Right renal pelvis (tissue), 4 donors: Measurements from ENCODE around the gene SLC44A2. TPM values are rescaled to one million over a fixed set of nuclear protein-coding genes. Genes with fewer than 3 reads are reported as not detected.

Experiments used
- DNase-seq, 4 donors: peaks; one replicate each; pipeline ENCODE4 v3.0.0-alpha.2; 2013; ENCODE audit warnings: low read depth in 4 of 4, low spot score in 3 of 4, missing footprints in 1 of 4
- polyA plus RNA-seq, 4 donors: library from polyadenylated mRNA; unstranded; fragments of 120-200 nt; gene quantifications; one replicate each; pipeline ENCODE4 v1.2.1, GENCODE V29; 2013; ENCODE audit not compliant: insufficient read length in 4 of 4

The SLC44A2 gene
- polyA plus RNA-seq, 4 donors = 200 to 221 (median 213) TPM

DNA sequence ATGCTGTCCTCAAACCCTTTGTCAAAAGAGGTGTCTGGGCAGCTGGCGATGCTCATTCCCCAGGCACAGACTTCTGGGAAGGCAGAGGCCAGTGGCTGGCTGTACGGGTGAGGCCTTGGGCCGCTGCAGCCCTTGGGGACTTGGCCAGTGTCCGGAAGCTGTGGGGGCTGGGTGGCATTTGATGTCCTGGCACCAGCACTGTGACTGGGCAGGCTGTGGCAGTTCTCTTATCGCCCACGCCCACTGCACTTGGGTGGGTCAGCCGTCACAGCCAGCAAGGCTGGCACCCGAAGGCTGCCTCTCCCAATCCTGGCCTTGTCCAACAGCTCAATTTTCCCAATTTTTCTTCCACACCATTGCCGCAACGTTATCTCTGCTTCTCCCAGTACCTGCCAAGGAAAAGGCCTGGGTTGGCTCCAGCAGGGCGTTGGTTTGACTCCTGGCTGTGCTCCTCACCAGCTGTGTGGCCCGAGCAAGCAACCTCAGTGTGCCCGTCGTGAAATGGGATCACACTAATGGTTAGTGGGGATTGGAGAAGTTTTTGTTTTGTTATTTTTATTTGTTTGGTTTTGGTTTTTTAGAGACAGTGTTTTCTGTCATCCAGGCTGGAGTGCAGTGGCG, 12.7 kb upstream of the SLC44A2 start:
- DNase-seq = no peak

DNA sequence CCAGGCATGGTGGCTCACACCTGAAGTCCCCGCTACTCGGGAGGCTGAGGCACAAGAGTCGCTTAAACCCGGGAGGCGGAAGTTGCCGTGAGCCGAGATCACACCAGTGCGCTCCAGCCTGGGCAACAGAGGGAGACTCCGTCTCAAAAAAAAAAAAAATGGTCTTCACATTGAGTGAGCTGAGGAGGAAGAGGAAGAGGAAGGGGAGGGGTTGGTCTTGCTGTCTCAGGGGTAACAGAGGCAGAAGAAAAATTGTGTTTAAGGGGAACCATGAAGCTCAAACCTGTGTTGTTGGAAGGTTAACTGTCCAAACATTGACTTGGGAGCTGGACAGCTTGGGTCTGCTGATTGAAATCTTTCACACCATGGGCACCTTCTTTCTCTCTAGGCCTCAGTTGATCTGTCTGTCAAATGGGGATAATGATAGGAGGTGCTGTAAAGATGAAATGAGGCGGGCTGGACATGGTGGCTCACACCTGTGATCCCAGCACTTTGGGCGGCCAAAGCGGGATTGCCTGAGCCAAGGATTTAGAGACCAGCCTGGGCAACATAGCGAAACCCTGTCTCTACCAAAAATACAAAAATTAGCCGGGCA, 9.8 kb upstream of the SLC44A2 start:
- no peak for DNase-seq

DNA sequence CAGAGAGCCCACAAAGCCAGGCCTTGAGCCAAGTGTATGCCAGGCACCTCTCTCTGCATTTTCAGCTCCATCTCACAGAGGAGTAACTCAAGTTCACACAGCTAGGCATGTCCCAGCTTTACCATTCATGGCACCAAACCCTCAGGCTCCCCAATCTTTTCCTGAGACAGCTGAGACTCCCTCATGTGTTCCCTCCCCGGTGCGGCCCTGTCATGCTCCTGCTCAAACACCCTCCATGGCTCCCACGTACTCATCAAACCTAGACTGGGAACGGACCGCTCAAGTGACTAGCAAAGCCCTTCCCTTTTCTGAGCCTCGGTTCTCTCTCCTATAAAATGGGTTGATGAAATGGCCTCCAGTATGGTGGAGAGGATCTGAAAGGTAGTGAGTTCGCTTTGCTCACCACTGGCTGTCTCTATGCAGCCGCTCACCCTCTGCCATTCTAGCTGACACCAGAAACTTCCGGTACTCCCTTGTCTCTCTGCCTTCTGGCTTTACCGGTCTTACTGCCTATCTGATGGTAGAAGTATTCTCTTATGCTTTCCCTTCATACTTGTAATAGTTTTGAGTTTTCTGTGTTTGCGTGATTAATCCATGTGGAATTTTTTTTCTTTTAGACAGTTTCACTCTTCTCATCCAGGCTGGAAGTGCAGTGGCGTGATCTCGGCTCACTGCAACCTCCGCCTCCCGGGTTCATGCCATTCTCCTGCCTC, 7.8 kb upstream of the SLC44A2 start:
- DNase-seq = no peak

DNA sequence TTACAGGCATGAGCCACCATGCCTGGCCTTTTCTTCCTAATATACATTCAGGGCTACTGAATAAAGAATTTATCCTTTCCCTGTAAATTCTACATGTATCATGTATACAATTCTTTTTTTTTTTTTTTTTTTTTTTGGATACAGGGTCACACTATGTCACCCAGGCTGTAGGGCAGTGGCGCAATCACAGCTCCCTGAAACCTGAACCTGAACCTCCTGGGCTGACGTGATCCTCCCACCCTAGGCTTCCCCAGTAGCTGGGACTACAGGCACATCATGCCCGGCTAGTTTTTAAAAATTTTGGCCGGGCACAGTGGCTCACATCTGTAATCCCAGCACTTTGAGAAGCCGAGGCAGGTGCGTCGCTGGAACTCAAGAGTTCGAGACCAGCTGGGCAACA, 6.5 kb upstream of the SLC44A2 start:
- no peak for DNase-seq

DNA sequence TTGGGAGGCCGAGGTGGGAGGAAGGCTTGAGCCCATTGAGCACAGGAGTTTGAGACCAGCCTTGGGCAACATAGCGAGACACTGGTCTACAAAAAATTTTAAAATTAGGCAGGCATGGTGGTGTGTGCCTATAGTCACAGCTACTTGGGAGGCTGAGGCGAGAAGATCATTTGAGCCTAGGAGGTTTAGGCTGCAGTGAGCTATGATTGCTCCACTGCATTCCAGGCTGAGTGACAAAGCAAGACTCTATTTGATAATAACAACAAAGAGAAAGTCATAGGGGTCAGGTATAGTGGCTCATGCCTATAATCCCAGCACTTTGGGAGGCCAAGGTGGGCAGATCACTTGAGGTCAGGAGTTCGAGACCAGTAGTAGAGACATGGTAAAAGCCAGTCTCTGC, 4.6 kb upstream of the SLC44A2 start:
- no peak for DNase-seq

DNA sequence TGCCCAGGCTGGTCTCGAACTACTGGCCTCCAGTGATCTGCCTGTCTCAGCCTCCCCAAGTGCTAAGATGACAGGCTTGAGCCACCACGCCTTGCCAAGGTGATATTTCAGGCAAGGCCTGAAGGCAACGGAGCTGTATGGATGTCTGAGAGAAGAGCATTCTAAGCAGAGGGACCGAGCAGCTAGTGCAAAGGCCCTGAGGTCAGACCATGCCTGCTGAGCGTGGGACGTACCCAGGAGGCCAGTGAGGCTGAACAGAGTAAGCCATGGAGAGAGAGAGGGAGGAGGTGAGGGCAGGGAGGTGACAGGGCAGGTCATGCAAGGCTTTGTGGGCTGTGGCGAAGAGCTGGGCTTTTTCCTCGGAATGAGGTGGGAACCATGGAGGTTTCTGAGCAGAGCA, 3.4 kb upstream of the SLC44A2 start:
- no peak for DNase-seq

DNA sequence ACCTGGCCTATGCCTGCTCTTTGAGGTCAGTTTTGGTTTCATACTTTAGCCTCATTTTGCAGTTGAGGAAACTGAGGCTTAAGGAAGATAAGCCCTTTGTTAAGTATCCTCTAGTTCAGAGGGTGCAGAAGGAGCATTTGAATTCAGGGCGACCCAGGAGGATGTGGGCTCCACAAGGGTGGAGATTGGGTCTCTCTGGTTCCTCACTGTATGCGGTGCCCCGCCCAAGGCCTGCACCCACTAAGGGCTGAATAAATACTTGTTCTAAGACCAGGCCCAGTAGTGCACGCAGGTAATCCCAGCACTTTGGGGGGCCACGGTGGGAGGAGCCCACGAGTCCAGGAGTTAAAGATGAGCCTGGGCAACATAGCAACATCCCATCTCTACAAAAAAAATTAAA, 768 bp upstream of the SLC44A2 start:
- DNase-seq = no peak

DNA sequence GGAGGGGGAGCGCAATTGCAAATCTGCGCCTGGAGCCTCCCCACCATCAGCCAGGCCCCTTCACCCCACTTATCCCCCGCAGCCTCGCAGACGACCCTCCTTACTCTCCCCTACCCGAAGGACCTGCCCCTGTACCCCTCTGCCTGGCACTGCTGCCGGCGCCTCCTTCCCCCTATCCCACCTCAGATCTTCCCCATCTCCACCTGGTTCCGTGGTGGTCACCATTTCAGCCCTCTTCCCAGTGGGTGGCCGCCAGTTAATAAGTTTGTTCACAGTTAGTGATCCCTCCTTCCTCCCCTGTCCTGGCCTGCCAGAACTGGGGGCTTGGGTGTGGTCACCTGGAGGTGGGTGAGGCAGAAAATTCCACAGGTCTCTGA, 397 bp downstream of the SLC44A2 start:
- DNase-seq = no peak

DNA sequence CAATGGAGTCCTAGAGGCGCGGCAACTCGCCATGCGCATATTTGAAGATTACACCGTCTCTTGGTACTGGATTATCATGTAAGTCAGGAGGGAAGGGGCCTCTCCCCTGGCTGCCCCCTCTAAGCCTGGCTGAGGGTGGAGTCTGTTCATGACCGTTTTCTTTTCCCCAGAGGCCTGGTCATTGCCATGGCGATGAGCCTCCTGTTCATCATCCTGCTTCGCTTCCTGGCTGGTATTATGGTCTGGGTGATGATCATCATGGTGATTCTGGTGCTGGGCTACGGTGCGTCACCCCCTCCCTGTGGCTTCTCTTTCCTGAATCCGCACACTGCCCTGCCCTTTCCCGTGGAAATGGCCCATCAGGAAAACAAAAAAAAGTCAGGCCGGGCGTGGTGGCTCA, 6.5 kb downstream of the SLC44A2 start:
- no peak for DNase-seq

DNA sequence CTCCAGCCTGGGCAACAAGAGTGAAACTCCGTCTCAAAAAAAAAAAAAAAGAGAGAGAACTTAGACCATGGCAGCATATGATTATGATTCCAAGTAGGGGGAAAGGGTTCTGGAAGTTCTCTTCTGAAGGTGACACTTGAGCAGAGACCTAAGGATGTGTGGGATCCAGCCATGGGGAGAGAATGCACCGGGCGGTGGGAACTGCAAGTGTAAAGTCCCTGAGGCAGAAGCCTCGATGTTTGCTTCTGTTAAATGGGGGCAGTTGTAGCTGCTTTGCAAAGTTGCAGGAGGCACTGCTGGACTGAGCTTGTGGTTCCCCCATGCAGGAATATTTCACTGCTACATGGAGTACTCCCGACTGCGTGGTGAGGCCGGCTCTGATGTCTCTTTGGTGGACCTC, 9.1 kb downstream of the SLC44A2 start:
- no peak for DNase-seq

DNA sequence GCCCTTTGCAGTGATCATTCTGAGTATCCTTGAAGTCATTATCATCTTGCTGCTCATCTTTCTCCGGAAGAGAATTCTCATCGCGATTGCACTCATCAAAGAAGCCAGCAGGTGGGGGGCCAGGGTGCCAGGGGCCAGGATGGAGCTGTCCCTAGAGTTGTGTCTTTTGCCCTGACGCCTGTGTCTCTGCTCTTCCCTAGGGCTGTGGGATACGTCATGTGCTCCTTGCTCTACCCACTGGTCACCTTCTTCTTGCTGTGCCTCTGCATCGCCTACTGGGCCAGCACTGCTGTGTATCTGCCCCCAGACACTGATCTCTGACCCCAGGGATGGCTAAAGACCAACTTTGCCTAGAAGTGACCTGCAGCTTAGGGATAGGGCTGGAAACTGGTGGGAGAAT, 9.6 kb downstream of the SLC44A2 start:
- no peak for DNase-seq

DNA sequence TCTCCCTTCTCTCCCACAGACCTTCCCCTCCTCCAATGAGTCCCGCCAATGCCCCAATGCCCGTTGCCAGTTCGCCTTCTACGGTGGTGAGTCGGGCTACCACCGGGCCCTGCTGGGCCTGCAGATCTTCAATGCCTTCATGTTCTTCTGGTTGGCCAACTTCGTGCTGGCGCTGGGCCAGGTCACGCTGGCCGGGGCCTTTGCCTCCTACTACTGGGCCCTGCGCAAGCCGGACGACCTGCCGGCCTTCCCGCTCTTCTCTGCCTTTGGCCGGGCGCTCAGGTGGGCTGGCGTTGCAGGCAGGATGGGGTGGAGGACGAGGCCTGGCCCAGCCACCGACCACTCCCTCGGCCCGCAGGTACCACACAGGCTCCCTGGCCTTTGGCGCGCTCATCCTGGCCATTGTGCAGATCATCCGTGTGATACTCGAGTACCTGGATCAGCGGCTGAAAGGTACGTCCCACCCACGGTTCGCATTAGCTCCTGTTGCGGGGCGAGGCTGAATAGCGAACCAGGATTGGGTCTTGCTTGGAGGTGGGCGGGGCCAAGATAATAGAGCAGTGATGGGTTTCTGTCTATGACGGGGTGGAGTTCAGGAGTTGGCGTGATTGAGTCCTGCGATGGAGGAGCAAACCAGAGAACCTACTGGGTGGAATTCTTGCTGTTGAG, 11.1 kb downstream of the SLC44A2 start:
- DNase-seq = no peak

DNA sequence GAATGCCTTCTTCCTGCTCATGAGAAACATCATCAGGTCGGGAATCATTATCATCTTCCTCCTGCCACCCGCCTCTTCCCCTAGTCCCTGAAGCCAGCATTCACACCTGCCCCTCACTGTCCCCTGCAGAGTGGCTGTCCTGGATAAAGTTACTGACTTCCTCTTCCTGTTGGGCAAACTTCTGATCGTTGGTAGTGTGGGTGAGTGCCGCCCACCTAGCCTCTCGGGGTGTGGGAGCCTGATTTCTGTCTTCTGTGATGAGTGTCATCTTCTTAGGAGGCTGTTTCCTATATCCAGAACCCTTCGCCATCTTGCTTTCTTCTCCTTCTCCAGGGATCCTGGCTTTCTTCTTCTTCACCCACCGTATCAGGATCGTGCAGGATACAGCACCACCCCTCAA, 12.5 kb downstream of the SLC44A2 start:
- no peak for DNase-seq

DNA sequence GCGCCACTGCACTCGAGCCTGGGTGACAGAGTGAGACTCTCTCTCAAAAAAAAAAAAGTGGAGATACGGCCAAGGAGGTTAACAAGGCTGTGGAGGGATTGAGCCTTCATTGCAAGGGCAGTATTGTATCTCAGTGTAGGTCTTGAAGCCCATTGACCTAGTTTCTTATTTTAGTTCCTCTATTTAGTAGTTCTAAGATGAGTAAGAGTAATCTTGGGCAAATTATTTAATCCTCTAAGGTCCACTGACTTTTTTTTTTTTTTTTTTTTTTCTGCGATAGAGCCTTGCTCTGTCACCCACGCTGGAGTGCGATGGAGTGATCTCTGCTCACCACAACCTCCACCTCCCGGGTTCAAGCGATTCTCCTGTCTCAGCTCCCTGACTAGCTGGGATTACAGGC, 14.5 kb downstream of the SLC44A2 start:
- DNase-seq = no peak

DNA sequence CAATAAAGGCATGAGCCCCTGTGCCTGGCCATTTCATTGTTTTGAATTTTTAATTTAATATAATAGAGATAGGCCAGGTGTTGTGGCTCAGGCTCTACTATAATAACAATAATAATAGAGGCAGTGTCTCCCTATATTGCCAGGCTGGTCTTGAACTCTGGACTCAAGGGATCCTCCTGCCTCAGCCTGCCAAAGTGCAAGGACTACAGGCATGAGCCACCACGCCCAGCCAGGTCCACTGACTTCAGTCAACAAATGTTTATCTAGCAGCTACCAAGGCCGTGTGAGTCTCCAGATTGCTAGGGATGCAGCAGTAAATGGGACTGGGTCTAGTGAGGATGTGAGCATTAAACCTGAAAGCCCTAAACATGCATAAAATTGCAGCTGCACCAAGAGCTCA, 15.0 kb downstream of the SLC44A2 start:
- no peak for DNase-seq

DNA sequence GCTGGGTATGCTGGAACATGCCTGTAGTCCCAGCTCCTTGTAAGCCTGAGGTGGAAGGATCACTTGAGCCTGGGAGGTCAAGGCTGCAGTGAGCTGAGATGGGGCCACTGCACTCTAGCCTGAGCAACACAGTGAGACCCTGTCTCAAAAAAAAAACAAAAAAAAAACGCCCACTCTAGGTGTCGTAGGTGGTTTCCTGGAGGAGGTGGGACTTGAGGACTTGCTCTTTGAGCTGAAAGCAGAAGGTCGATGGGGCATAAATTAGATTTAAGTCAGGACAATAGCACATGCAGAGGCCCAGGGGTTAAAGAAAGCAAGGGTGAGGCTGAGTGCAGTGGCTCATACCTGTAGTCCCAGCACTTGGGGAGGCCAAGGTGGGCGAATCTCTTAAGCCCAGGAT, 15.9 kb downstream of the SLC44A2 start:
- DNase-seq = no peak

DNA sequence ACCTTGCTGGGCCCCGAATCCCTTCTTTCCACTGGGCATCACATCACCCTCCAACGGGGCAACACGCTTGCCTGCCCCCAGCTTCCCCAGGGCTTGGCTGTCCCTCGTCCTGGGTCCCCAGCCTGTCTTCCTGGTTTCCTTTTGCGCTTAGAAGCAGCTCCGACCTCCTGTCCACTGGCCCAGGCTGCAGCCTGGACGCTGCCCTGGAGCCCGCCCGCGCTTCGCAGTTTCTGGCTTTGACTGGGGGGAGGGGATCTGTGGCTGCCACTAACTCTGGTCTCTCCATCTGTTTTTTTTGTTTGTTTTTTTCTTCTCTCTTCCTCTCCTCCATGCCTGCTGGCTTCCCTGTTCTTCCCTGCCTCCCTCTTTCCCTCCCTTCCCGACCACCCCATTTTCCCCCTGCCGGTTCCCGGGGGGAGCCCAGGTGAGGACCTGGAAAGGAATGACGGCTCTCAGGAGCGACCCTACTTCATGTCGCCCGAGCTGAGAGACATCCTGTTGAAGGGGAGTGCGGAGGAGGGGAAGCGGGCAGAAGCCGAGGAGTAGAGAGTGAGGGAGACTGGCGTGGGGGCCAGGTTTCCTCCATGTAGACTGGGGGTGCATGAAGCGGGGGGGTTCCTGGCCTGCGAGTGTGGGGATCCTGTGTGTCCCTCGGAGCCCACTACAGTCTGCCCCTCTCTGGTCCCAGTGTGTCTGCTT, 17.3 kb downstream of the SLC44A2 start:
- DNase-seq = no peak

DNA sequence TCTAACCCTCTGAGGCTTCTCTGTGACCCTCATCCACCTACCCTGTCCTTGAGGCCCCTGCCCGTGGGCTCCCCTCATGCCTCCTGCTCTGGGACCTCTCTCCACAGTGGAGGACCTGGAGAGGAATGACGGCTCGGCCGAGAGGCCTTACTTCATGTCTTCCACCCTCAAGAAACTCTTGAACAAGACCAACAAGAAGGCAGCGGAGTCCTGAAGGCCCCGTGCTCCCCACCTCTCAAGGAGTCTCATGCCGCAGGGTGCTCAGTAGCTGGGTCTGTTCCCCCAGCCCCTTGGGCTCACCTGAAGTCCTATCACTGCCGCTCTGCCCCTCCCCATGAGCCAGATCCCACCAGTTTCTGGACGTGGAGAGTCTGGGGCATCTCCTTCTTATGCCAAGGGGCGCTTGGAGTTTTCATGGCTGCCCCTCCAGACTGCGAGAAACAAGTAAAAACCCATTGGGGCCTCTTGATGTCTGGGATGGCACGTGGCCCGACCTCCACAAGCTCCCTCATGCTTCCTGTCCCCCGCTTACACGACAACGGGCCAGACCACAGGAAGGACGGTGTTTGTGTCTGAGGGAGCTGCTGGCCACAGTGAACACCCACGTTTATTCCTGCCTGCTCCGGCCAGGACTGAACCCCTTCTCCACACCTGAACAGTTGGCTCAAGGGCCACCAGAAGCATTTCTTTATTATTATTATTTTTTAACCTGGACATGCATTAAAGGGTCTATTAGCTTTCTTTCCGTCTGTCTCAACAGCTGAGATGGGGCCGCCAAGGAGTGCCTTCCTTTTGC, 18.0 kb downstream of the SLC44A2 start:
- DNase-seq = no peak

DNA sequence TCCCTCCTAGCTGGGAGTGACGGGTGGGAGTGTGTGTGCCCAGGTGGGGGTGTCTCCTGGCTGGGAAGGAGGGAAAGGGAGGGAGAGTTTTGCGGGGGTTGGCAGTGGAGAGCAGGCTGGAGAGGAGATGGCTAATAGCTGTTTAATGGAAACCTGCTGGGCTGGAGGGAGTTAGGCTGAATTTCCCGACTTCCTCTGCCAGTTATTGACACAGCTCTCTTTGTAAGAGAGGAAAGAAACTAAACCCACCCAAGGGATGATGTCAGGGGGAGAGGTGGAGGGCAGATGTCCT, 18.6 kb downstream of the SLC44A2 start:
- no peak for DNase-seq

DNA sequence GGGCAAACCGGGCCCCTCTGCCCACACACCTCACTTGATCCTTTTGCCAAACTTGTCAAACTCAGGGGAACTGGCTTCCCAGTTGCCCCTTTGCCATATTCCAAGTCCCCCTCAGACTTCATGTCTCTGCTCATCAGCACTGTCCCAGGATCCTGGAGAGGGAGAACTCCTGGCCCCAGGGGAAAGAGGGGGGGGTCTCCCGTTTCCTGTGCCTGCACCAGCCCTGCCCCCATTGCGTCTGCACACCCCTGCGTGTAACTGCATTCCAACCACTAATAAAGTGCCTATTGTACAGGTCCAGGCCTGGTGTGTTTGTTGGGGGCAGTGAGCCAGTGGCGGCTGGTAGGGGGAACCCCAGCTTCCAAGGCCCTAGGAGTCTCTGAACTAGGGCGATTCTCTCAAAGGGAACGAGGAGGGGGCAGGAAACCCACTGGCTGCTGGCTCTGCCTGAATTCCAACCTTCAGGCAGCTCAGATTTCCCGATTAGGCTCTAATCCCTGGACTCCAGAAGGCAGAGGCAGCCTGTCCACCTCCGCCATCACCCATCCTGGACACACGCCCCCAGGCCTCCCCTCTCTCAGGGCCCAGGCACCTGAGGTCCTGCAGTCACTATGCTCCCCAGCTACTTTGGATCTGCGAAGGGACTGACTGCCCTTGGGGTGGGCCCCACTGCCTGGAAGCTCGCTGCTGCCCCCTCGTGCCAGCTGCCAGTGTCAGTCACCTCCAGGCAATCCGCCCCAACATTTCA, 19.1 kb downstream of the SLC44A2 start:
- no peak for DNase-seq
